ENCODE results near the gene LIMS1.

The LIMS1 gene

DNA sequence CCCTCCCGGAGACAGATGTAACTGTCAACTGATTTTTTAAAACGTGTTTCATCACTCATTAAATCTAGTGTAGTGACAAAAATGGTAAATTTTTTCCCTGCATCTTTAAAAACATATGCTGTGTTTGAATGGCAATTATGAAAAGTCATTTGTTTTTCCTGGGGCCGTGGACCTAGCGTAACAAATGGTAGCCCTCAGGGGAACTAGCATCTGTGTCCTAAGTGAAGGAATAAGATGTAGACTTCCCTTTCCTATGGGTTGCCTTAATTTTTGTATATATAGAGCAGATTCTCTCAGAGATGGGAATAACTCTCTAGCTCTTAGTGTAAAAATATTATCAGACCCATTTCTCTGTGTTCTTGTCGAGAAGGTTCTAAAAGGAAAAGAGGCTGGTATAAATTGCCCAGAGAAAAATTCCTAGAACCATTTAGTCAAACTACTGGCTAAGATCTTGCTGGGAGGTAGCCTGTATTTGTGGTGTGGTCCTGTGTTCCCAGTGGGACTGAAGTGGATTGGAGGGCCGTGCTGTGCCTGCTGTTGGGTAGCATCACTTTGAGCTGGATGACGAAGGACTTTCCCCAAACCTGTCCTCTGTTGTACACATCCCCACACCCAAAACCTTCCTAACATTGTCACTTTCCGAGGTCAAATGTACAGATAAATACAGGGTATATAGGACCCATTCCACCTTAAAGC lies 85.8 kb downstream of the LIMS1 start:
- no peak overlapping the region for H3K4me3 ChIP-seq (ENCODE audit: low read length)
- TF ChIP-seq, protein P1, sequence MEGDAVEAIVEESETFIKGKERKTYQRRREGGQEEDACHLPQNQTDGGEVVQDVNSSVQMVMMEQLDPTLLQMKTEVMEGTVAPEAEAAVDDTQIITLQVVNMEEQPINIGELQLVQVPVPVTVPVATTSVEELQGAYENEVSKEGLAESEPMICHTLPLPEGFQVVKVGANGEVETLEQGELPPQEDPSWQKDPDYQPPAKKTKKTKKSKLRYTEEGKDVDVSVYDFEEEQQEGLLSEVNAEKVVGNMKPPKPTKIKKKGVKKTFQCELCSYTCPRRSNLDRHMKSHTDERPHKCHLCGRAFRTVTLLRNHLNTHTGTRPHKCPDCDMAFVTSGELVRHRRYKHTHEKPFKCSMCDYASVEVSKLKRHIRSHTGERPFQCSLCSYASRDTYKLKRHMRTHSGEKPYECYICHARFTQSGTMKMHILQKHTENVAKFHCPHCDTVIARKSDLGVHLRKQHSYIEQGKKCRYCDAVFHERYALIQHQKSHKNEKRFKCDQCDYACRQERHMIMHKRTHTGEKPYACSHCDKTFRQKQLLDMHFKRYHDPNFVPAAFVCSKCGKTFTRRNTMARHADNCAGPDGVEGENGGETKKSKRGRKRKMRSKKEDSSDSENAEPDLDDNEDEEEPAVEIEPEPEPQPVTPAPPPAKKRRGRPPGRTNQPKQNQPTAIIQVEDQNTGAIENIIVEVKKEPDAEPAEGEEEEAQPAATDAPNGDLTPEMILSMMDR (conservative IDR thresholded peaks at IDR 0.05; ENCODE audit: low read depth, low read length), result no peak

DNA sequence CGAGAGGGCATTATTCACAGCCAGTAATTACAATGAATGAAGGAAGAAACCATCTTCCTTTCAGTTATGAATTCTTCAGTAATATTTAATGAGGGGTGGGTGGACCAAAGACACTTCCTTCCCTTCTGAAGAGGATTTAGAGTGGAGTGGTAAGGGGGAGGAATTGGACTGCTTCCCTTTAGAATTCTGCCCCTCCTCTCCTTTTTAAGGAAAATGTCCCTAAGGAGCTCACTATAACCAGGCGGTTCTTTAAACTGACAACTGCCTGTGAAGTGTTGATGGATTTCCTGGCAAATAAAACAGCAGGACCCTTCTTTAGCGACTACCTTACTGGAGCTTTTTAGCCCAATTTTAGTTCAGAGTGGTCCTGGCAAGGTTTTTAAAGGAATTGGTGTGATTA lies 86.4 kb downstream of the LIMS1 start:
- no peak overlapping the region for H3K4me3 ChIP-seq (ENCODE audit: low read length)
- DNase-seq (ENCODE audit: low read depth), result no peak
- TF ChIP-seq, protein P1 (conservative IDR thresholded peaks at IDR 0.05; ENCODE audit: low read depth, low read length), result no peak

More for the DNA sequence above, 85.8 kb downstream of the LIMS1 start:
- no peak for DNase-seq (ENCODE audit: low read depth)

DNA sequence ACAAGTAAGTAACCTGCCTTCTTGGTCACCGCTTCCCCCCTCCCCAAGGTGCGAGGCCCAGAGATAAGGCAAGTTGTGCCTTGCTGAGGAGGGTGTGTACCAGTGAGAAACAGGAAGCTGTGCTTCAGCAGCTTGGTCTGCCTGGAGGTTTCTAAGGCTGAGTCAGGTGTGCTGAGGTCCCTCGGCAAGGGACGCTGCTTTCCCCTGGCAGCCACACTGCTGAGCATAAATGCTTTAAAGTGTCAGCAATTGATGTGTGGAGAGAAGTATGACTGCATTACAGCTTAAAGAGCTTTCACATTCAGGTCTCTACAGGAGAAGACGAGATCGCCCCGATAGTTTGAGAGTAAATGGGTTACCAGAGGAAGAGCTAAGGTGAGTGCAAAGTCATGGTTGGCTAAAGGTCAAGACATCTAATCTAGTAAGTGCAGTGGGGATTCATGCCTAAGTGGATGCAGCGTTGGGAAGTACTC lies 86.9 kb downstream of the LIMS1 start:
- TF ChIP-seq, protein P1 (conservative IDR thresholded peaks at IDR 0.05; ENCODE audit: low read depth, low read length), result no peak
- DNase-seq (ENCODE audit: low read depth), result no peak
- H3K4me3 ChIP-seq (ENCODE audit: low read length), result no peak overlapping the region

DNA sequence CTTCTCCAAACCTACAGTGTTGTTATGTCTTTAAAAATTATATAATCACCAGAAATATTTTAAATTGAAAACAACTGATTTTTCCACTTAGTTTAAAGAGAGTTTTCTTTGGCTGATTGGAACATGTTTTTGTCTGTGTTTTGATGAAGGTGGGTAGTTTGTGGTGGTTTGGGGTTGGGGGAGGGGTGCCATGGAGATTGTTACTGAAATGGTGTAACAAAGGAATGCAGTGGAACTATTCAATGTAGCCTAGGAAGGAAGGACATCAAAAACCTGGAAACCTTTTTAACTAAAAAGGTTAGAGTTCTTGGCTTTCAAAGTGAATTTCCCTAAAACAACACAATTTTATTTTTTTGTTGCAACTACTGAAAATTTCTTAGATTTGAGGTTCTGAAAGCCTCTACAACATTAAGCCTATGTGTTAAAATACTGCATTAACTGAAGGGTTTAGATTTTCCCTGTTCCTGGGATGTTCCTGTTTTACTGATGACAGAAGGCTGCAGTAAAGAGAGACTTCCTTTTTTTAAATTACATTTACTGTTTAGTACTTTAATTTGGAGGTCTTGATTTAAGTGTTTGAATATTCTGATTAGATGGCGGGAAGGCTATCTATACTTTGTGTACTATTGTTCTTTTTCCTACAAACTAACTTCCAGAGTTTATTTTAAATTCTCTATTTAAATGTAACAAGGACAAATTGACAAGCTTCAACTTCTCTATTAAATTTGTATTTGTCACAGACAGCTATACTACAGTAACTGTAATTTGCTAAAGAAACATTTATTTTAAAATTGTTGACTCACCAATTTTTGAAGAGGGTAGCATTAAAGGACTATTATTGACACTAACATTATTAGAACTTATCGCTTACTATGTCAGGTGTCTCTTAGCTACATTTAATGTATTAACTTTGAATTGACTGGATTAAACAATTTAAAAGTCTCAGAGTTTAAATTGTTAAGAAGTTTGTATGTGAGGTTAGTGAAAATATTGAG lies 87.7 kb downstream of the LIMS1 start:
- TF ChIP-seq, protein P1 (conservative IDR thresholded peaks at IDR 0.05; ENCODE audit: low read depth, low read length), result no peak
- no peak for DNase-seq (ENCODE audit: low read depth)
- no peak overlapping the region for H3K4me3 ChIP-seq (ENCODE audit: low read length)

DNA sequence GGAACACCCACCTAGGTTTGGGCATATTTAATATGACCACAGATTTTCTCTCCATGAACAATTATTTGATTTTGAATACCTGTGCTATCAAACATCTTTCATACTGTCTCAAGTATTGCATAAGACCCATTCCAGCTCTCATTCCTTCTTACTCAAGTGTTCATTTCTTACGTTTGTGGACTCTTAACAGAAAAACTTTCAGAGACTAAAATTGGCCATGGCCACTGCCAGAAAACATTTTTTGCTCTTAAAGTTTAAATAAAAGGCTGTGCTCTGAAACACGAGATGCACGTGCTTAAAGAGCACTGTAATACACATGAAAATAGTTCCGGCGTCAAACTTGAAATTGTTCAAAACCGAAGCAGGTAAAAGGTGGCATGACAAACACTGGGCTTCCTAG lies 89.3 kb downstream of the LIMS1 start:
- TF ChIP-seq, protein P1 (conservative IDR thresholded peaks at IDR 0.05; ENCODE audit: low read depth, low read length), result no peak
- H3K4me3 ChIP-seq (ENCODE audit: low read length), result no peak overlapping the region
- DNase-seq (ENCODE audit: low read depth), result no peak

DNA sequence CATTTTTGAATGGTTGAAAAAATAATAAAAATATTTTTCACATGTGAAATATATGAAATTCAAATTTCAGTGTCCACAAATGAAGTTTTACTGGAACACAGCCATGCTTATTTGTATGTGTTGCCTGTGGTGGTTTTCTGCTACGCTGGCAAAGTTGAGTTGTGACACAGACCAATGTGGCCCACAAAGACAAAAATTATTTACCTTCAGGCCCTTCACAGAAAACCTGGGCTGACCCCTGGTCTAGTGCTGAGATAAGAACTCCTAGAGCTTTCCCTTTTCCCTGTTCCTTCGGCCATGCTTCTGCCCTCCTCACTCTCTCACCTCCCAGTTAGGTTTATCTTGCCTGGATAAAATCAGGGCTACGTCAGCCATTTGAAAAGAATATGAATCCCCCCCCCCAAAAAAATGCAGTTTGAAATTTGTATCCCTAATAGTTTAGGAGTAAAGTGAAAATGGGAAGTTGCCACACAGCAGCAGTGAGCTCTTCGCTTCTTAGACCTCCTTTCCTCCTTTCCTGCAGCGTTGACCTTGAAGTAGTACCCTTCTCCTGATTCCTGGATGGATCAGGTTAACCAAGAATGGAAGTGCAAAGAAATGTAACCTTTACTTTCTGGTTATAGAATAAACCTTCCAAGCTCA lies 91.0 kb downstream of the LIMS1 start:
- no peak for DNase-seq (ENCODE audit: low read depth)
- H3K4me3 ChIP-seq (ENCODE audit: low read length), result no peak overlapping the region
- TF ChIP-seq, protein P1 (conservative IDR thresholded peaks at IDR 0.05; ENCODE audit: low read depth, low read length), result no peak
